GM12891 (cell line): Measurements from ENCODE around the gene LAMA2.
A peak's percentile ranks its signal among the peaks of the same experiment; 100 is the strongest.

Source experiments
- DNase-seq: peaks from one replicate; pipeline ENCODE4 v3.0.0; 2011; ENCODE audit warnings: low spot score; ENCODE audit not compliant: insufficient read length
- FAIRE-seq: peaks from 2 replicates; lab custom pipeline; 2011; peaks lifted over from hg19 to GRCh38; lab: Jason Lieb, UNC
- PAX5 ChIP-seq: IDR thresholded peaks from 2 replicates; pipeline ENCODE4 v1.6.1; 2011; ENCODE audit warnings: low read length, moderate library complexity, mild to moderate bottlenecking; ENCODE audit not compliant: insufficient read depth, severe bottlenecking
- POLR2A ChIP-seq: IDR thresholded peaks from 2 replicates; pipeline ENCODE4 v1.6.1; 2011; ENCODE audit warnings: low read depth, low read length, control low read depth
- POLR2AphosphoS5 ChIP-seq: IDR thresholded peaks from 2 replicates; pipeline ENCODE4 v1.6.1; 2011; ENCODE audit warnings: low read depth, low read length, control low read depth
- POU2F2 ChIP-seq: IDR thresholded peaks from 2 replicates; pipeline ENCODE4 v1.6.1; 2011; ENCODE audit warnings: low read depth, mild to moderate bottlenecking, control low read depth, low read length, moderate library complexity
- SPI1 ChIP-seq: IDR thresholded peaks from 2 replicates; pipeline ENCODE4 v1.6.1; 2011; ENCODE audit warnings: low read depth, low read length, control low read depth
- TAF1 ChIP-seq: IDR thresholded peaks from 2 replicates; pipeline ENCODE4 v1.6.1; 2011; ENCODE audit warnings: low read depth, low read length, control low read depth

The LAMA2 gene

DNA sequence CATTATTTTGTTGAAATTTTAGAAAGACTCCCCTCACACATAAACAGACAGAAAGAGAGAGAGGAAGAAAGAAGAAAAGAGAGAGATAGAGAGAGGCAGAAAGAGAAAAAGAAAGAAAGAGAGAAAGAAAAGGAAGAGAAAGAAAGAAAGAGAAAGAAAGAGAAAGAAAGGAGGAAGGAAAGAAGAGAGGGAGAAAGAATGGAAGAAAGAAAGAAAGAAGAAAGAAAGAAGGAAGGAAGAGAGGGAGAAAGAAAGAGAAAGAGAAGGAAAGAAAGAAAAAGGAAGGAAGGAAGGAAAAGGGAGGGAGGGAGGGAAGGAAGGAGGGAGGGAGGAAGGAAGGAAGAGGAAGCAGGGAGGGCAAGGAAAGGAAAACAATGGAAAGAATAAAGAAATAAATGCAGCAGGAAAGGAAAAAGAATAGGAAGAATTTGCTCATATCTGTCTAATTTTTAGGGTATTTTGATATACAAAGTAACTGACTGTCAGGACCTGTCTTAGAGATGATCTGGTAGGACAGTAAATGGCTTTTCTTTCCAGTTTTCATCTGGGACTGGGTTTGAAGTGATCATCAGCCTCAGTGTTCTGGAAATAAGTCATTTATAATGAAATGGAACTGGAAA is 325.6 kb downstream of the LAMA2 start:
- no peak for FAIRE-seq
- DNase-seq: no peak
- TF ChIP-seq SPI1 (no peak), PAX5 (no peak), POLR2AphosphoS5 (no peak), TAF1 (no peak), POLR2A (no peak), POU2F2 (no peak)

DNA sequence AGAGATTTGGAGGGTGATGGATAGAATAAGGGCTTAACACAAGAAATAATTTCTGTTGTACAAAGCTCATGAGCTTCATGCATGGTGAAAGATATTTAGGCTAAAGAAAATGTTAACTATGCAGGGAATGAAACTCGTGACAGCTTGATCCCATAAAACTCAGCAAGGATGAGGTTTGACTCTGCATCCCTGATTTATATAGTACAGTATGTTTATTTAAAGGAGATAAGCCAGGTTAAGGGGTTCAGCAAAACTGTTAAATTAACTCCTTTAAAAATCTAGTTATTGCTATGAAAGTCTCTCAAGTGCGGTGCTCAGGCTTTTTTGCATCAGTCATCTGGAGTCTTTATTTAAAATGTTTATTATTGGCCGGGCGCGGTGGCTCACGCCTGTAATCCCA is 326.4 kb downstream of the LAMA2 start:
- DNase-seq: no peak

DNA sequence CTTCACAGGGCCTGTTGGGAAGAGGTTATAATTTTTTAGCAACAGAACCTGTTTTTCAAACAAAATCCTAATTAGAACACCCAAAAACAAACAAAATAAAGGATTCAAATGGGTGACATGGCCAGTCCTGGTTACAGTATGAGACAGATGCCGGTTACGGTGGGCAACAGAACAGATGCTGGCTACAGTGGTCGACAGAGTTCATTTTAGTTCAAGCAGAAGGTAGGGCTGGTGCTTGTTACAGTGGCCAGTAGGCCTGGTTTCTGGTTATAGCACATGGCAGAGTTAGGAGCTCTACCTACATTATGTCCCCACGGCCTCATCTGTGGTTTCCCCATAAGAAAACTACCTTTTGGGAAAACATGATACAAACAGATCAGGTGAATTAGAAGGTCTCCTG is 327.7 kb downstream of the LAMA2 start:
- DNase-seq (no peak), FAIRE-seq (no peak)
- no peak for TF ChIP-seq PAX5
- TF ChIP-seq SPI1: no peak
- no peak for TF ChIP-seq TAF1
- no peak for TF ChIP-seq POLR2A
- no peak for TF ChIP-seq POLR2AphosphoS5
- TF ChIP-seq POU2F2: no peak

More for the DNA sequence above, 326.4 kb downstream of the LAMA2 start:
- no peak for TF ChIP-seq TAF1
- TF ChIP-seq SPI1: no peak
- TF ChIP-seq PAX5: no peak
- TF ChIP-seq POU2F2: no peak
- TF ChIP-seq POLR2AphosphoS5: no peak
- no peak for TF ChIP-seq POLR2A
- FAIRE-seq: no peak

DNA sequence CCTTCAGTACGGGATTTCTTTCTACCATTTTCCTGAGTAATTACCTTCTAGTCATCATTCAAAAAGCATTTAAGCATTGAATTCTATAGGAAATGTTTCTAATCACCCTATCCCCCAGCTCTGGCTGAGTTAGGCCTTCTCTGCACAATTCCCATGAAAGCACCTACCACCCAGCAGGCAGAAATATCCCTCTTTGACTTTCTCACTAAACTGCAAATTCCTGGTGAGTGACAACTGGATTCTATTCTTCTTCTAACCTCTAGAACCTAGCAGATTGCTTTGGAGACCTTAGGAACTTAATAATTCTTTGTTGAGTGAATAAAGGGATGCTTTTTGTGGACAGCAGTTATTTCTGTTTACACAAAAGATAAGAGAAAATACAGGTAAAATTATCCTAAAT is 328.7 kb downstream of the LAMA2 start:
- no peak for TF ChIP-seq POU2F2
- FAIRE-seq (no peak), DNase-seq (no peak)

DNA sequence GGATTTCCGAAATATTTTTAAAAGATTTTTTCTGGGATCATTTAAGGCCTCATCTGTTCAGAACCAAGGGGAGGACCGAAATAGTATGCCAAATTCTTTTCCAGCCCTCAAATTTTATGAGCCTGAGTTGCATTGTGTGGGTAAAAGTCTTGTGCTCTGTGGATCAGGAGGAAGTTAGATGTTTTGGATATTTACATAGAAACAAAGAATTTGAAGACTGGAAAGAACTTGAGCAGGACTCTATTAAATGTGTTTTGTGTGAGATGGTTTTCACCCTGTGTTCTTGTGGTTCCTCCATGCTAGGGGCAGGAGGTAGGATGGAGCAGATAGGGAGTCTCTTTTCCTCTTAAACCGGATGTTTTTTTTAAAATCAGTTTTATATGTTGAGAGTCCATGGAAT is 329.1 kb downstream of the LAMA2 start:
- FAIRE-seq (no peak), DNase-seq (no peak)
- TF ChIP-seq PAX5 (no peak), POU2F2 (no peak), POLR2AphosphoS5 (no peak), SPI1 (no peak), TAF1 (no peak), POLR2A (no peak)

DNA sequence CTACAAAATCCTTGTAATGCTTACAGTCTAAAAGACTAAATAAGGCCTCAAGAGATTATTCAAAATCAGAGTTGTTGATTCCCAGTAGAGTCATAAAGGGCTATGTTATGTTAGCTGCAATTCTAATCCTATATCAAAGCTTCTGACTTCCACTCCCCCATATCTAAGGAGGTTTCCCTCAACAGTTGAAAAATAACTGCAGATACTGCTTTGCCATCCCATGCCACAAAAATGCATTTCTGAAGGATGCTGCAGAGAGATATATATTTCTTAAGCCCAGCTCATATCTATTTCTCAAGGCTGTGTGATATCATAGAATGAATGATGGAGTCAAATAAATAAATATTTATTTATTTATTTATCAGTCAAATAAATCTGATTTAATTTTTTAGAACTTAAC is 332.3 kb downstream of the LAMA2 start:
- FAIRE-seq (no peak), DNase-seq (no peak)
- no peak for TF ChIP-seq PAX5
- TF ChIP-seq POLR2A: no peak
- TF ChIP-seq POLR2AphosphoS5: no peak
- TF ChIP-seq TAF1: no peak
- TF ChIP-seq POU2F2: no peak
- TF ChIP-seq SPI1: no peak

DNA sequence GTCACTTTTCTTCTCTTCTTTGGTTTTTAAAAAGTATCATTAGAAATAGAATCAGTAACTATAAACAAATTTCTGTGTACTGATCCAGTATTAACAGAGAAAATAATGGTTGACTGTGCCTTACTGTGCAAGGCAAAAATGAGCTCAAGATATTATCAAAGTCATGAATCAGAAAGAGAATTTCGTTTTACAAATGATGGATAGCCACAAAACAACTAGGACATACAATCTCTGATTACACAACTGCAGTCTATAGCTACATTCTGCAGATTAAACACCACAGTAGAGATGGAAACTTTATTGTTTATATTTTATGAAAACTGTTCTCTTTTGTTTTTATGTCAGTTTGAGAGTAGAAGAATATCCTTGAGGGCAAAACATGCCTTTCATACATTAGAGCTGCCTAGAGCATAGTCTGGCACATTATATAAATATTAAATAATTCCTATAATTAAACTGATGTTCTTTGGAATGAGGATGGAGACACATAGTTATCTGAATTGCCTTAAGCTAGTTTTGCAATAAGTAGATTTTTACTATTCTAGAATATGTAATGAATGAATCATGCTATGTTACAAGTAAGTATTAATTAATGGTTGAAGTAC is 333.1 kb downstream of the LAMA2 start:
- FAIRE-seq: no peak
- TF ChIP-seq PAX5 (no peak), TAF1 (no peak), POLR2AphosphoS5 (no peak), POU2F2 (no peak), POLR2A (no peak), SPI1 (no peak)
- no peak for DNase-seq

DNA sequence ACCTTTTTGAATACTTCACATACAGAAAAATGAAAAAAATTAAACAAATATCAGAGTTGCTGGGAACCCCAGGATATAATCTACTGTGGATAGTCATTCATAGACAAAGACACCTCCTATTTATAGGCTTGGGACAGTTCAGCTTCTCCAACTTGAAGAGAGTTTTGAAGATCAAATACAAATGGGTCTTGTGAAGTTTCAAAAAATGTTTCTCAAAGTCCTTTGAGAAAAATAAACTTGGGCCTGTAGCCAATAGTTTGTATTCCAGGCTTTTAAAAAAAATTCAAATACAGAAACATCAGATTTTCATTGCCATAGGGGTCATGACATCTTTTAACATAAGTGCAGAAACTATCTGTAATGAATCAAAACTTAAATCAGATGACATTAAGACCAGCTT is 334.8 kb downstream of the LAMA2 start:
- FAIRE-seq (no peak), DNase-seq (no peak)
- TF ChIP-seq PAX5: no peak

DNA sequence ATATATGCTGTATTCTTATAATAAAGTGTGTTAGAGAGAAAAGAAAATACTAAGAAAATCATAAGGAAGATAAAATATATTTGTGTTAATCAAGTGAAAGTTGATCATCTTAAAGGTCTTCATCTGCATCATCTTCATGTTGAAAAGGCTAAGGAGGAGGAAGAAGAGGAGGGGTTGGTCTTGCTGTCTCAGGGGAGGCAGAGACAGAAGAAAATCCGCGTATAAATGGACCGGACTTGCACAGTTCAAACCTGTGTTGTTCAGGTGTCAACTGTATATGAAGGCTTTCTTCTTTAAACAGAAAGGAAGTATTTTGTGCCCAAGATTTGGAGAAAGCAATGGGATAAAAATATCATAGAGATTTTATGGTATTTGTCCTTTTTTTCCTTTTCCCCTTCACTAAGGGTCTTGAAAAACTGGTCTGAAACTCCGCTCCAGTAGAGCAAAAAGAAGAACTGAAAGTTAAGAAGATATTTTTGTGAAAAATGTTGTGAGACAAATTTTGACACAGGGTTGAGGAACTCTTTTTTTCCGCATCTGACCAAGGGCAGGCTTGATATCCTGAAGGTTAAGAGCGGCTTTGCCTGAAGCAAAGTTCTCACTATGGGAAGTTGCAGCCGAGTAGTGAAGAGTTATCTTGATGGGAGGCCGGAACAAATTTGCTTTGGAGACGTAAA is 350.7 kb downstream of the LAMA2 start:
- DNase-seq (no peak), FAIRE-seq (peak; percentile 70)
- TF ChIP-seq SPI1 (peak; percentile 93), TAF1 (no peak)

DNA sequence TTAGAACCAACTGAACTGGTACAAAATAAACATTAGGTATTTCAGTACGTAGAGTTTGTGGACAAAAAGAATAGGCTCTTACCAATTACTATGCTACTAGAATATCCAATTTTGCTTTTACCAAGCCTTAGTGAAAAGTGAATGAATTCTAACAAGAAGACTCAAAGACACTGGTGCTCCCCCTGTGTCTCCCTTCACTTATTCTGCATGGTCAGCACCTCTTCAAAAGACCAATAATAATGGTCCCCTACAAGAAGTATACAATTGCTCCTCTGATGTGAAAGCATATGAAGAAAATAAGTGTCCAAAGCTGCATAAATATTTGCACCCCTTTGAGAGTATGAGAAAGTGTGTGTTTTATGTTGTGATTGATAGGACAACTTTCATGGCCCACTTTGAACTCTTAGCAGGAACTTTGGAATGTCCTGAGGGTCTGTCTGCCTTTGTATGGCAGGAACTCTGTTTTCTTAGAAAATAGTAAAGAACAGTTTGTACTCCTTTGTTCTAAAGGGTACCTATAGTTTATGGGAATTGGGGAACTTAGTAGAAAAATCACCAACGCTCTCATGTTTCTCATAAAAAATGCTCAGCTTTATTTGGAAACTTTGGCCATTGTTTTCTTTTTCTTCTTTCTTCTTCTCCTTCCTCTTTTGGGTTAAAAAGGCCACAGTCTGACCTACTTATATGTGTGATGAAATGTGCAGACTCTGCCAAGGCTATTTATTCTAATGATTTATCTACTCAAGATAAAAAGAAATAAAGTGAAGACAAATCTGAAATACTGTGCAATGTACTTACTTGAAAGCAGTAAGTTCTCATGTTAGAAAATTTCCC is 352.4 kb downstream of the LAMA2 start:
- FAIRE-seq (no peak), DNase-seq (no peak)
- TF ChIP-seq SPI1 (no peak), POLR2AphosphoS5 (no peak), TAF1 (no peak), PAX5 (no peak), POU2F2 (no peak), POLR2A (no peak)
